Activated gamma-delta T cell treated with Interleukin-2 at 50 U/mL for 16 hours (primary cell): ENCODE data around the gene FAM163B.

Source experiments
- DNase-seq: peaks from one replicate; pipeline ENCODE4 v3.0.0-alpha.2; 2020

FAM163B gene

DNA sequence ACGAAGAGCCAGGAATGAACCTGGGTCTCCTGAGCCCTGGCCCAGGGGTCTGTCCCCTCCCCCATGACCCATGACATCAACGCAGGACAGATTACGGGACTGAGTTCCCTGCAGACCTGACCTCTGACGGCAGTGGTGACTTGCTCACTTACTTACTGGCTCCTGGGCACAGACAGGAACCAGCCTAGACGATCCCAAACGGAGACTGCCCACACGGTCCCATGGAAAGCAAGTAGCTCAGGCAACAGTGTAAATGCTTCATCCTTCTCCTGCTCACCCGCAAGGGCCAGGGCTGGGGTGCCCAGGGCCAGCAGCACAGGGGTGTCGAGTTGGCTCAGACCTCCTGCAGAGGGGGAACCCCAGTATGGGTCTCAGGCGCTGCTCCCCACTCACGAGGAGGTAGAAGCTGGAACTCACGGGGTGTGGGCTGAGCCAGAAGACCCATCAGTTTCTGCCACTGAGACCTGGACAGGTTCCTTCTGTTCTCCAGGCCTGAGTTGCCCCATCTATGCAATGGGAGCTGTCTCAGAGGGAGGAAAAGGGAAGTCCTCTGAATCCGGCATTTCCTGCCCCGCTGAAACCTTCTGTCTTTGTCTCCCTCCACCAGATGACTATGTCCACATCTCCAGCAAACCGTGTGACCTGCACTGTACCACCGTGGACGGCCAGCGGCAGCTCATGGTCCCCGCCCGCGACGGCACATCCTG, 69.0 kb downstream of the FAM163B start:
- no peak for DNase-seq

DNA sequence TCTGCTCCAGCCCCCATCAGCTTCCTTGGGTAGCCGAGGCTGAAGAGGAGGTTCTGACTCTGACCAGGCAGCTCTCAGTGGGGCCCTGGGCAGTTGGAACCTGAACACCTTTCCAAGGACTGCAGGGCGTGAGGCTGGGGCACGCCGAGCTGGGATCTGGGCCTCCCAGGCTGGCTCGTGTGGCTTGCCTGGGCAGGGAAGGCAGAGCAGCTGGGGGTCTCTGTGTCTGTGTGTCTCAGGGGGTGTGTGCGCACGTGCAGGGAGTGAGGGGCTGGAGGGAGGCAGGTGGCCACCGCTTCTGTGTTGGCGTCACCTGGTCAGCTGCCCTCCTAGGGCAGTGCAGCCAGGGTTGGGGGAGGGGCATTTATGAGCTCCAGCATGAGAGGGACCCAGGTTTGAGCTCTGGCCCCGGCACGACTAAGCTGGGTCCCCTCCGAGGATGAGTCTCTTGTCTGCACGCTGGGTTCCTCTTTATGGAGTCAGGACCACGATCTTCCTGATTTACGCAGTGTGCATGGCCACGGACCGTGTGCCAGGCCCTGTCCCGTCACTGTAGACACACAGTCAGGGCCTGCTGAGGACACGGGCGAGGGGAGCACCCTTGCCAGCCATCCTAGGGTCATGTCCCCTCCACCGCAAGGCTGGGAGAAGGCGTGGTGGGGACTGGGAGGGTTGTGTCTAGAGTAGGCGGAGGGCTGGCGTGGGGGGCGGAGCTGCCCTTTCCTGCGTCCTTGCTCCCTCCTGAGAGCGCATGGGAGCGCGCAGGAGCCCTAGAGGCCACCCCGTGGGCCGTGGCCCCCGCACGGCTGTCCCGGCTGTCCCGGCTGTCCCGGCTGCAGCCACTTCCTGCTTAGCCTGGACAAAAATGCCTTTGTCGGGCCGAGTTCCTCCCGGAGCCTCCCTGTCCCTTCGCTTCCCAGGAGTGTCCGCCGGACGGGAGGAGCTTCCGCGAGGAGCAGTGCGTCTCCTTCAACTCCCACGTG, 70.0 kb downstream of the FAM163B start:
- no peak for DNase-seq

DNA sequence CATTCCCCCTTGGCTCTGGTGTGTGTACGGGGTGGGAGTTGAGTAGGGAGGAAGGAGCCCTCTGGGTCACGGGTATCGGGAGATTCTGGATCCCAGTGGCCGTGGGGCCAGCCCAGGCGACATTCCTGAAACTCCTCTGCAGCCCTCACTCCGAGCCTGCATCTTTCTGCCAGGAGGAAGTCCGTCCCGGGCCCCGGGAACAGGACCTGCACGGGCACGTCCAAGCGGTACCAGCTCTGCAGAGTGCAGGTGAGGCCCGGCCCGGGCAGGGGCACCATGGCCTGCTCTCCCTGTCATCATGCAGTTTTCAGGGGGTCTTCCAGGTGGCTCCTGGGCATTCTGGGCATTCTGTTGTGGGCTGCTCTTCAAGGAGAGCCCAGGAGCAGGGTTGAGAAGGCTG, 71.0 kb downstream of the FAM163B start:
- no peak for DNase-seq

DNA sequence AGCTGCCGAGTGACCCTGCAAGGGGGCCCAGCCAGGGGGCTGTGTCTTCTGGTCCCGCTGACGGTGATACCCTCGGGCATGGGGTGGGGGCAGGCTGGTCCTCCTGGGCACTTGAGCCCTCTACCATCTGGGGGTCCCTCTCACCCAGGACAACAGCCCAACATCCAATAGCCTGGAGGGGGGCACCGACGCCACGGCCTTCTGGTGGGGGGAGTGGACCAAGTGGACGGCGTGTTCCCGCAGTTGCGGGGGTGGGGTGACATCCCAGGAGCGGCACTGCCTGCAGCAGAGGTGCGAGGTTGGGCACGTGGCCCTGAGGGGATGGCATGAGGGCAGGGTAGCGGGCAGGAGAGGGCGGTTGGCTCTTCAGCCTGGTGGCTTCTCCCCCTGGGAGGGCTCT, 71.9 kb downstream of the FAM163B start:
- no peak for DNase-seq

DNA sequence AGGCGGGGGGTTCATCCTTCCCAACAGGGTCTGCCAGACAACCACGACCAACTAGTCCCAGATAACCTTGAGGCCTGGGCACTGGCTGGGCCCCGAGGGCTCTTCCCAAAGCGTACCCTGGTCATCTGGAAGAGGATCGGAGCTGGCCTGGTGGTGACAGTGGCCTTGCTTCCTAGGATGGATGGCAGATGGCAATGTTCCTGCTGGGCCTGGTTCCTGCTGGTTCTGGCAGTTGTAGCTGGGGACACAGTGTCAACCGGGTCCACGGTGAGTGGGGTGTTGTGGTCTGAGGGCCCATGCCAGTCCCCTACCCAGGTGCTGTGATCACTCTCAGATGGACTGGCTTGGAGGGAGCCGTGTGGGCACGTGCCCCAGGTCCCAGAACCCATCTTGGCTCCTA, 72.7 kb downstream of the FAM163B start:
- DNase-seq: no peak

DNA sequence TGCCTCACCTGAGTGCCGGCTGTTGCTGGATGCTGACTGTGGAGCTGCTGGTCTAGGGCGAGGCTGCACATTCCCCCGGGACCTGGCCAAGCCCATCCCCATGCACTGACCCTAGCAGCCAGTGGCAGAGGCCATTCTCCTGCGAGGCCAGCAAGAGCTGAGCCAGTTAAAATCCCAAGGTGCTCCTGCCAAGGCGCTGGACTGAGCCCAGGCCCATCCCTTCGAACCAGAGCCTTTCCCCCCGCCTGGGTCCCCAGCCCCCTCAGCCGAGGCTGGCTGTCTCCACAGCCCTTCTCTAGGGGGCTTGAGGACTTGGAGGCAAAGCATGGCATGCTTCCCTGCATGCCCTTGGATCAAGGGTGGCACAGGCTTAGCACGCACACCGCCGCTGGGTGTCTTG, 73.1 kb downstream of the FAM163B start:
- DNase-seq: no peak

DNA sequence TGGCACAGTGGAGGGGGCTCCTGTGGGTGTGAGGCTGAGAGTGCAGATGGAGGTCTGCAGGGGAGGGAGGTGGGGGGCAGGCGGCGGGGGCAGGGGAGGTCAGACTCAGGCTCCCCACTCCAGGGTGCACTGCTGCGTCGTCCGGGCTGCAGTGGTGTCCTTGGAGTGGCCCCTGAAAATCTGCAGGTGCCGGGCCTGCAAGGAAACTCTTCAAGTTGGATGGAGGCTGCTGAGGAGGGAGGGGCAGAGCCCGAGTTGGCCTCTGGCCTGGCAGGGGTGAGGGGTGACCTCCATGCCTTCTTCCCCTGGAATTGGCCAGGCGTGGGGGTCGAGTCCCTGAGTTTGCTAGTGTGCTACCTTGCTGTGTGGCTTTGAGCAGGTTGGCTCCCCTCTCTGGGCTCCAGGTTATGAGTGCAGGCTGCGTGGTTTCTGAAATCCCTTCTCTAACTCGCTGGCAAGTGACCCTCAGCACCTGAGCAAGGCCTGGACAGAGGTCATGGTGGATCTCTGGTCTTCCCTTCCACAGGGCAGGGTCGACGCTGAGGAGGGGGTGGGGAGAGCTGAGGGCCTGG, 73.8 kb downstream of the FAM163B start:
- DNase-seq: no peak

DNA sequence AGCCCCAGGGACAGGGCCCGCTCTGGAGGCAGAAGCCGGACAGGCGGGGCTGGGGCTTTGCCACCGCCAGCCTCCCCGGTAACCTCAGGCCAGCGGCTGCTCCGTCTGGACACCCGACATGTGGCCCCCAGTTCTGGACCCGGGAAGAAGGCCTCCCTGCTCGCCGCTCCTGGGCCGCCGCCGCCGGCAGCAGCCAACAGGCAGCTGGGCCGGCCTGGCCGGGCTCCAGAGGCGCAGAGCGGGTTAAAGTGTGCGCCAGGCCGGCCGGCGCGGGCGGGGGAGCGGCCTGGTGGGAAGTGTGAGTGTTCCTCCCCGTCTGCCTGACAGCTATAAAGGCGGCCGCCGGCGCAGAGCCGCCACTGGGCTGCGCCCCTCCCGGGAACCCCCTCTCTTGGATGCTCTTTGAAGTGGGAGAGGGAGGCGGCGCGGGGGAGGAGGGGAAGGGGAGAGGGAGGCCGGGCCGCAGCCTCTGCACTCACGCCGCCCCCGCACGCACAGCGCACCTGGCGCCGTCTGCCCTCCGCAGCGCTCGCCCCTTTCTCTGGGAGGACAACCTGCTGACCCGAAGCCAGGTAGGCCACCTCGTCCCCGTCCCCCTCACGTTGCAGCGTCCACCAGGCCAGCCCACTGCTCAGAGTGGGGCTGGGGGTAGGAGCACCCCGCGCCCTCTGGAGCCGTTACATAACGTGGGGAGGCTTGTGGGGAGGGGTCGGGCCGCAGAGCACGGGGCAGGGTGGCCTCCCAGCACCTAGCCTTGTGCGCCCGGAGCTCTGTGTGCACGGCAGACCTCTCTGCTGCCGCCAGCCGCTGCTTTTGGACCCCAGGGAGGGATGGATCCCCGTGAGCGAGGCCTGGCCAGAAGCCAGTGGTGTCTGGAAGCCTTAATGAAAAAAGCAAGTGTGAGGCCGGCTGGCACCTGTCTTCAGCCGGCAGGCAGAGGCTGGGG, 74.6 kb downstream of the FAM163B start, which contains the start of gene ADAMTSL2:
Gene ADAMTSL2 (plus strand): TSS at position 359 of the 946 bp plus-strand sequence. CDS start 2,009 bp downstream, outside the sequence.
- peak; percentile 21 for DNase-seq

DNA sequence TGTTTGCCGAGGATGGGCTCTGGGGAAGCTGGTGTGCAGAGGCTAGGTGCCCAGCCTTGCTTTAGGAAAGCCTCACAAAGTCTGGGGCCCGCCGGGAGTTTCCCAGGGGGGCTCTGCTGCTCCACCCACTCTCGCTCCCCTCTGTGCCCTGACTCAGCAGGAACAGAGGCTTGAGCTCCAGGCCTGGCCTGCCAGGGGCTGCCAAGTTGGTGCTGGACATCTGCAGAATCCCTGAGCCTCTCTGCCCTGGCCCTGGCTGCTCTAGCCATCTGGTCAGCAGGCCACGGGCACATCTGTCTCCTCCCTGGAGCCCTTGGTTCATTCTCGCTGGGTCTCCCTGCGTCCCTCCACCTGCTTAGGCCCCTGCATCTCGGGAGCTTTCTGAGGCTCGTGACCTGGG, 75.3 kb downstream of the FAM163B start:
- no peak for DNase-seq

DNA sequence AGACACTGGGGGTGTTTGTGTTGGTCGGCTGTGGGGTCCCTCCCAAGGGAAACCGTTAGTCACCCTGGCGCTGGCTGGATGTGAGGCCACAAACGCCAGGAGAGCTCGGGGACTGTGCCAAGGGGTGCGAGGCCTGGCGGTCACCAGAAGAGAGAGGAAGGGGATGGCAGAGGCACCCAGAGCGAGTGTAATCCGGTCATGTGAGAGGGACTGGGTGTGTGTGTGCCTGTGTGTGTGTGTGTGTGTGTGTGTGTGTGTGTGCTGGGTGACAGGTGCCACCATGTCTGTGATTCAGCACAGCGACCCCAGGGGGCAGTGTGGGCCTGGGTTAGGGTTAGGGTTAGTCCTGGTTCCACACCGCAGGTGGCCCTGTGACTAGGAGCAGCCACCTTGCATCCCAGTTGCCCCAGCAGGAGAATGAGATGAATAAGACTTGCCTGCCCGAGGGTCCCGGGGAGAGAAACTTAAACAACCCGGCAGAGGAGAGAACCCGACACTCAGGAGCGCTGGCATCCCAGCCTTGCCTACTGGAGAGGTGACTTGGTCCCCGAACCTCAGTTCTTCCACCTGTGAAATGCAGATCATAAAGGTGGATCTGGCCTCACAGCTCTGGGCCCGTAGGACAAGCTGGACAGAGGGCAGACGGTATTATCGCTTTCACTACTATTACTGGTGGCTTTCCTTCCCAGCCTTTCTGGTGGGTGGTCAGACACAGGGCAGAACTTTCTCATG, 76.1 kb downstream of the FAM163B start:
- peak; percentile 57 for DNase-seq

DNA sequence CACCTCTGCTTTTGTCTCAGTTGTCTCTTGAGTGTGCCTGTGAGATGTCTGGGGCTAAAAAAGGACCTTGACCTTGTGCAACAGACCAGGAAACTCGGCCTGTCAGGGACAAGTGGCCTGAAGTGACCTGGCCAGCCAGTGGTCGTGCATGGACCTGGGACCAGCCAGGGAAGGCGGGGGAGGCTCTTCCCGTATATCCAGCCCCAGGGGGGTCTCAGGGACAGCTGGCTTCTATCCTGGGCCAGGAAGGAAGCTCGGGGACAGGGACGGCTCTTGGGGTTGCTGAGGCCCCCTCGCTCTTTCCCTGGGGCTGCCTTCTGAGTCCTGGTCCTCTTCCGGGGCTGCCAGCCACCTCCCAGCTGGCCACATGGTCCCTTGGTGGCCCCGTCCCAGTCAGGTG, 77.9 kb downstream of the FAM163B start:
- DNase-seq: no peak

DNA sequence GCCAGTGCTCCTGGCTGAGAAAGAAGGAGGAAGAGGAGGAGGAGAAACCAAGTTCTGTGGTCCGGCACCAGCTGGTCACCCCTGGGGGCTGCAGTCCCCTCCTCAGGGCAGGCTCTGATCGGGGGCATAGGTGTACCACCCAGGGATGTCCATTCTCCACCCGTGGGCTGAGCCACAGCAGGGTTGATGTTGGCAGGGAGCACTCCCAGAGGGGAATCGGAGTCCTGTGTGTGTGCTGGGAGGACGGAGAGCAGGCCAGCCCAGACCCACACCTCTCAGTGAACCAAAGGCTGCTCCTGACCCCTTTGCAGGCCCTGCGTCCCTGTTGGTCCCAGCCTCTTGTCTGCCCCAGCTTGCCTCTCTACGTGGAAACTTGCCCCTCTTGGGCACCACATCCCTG, 79.3 kb downstream of the FAM163B start:
- no peak for DNase-seq

DNA sequence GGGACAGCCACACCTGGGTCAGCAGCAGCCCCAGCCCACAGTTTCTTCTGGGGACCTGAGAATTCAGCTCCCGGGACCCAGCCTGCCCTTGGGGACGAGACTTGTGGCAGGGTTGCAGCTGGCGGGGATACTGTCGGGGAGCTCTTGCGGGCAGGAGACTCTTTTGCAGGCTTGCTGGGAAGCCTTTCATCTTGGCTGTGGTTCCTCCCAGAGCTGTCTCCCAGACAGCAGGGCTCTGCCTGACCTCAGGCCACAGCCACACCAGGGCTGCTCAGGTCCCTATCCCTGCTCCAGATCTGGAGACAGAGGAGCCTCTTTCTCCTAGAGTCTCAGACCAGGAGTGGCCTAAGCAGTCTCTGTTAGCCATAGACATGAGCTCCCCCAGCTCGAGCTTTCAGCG, 79.7 kb downstream of the FAM163B start:
- DNase-seq: no peak

DNA sequence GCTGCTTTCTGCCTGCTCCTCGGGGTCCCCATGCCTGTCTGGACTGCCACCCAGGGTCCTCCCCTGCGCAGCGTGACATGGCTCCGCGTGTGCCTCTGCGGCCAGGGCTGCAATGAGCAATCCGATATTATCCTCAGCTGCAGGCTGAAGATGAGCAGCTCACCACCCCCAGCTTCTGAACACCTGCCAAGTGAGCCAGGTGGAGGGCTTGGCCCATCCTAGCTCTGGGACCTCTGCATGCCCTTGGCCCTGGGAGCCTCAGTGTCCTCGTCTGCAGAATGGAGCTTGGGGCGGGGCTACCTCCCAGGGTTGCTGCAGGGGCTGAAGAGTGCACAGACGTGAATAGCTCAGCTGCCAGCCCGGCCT, 80.3 kb downstream of the FAM163B start:
- DNase-seq: no peak

DNA sequence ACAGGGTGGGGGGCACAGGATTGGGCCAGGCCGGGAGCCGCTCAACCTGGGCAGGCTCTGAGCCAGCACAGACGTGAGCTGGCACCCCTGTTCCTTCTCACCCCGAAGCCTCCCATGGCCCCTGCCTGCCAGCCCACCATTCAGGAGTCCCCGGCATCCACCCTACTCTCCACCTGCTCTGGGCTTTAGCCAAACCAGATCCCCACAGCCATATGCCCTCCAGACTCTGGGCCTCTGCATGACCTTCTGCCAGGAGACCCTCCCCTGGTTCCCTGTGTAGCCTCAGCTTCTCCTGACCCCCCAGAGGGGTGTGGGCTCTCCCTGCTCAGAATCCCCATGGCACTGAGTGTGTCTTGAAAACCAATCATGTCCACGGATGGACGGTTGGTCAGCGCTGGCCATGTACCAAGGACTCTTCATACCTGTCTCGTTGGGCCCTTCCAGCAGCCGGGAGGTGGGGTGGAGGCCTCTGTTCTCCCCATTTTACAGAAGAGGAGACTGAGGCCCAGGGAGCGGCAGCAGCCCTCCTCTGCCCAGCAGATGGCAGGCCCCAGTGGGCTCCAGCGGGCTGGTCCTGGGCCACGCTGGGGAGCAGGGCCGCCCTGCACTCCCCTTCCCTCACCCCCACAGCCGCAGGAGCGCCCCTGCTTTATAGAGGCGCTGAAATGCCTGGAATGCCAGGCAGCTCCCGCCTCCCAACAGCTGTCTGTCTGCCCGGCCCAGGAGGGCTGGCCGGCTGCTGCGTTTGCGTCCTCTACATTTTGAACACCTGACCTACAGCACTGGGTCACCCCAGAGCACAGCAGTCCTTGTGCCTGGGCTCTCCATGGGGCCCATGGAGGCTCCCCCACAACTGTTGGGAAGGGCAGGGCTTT, 81.0 kb downstream of the FAM163B start:
- no peak for DNase-seq

DNA sequence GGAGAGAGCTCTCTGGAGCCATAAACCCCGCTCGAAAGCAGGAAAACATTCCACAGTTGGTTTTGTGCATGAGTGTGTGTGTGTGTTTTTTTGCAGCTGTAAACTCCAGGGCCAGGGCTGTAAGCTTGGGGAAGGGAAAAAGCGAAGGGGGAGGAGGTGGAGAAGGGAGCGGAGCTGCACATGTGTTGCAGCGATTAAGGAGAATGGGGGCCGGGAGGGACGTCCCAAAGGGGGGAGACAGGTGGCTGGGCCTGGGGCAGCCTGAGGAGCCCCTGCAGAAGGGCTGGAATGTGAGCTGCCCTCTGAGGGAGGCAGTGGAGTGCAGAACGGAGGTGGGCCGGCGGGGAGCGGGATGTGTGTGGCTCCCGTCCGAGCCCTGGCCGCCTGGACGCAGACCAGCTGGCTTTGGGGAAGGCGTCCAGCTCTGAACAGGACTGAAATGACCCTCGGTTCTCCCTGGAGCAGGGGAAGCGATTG, 81.7 kb downstream of the FAM163B start:
- DNase-seq: no peak
